Gastroesophageal sphincter (tissue), 4 donors: ENCODE results near the gene GNG14. TPM values are rescaled to one million over a fixed set of nuclear protein-coding genes. Genes with fewer than 3 reads are reported as not detected.
"Not testable (repeated sequence)": the region's sequence is repeated elsewhere in the genome, so short reads cannot be mapped to it uniquely, and the experiment has no call there.

Experiments
- ATAC-seq: fragments of 150-250 bp; one replicate; pipeline ENCODE4 v1.9.1; 2016; ENCODE audit warnings: mild to moderate bottlenecking, moderate library complexity
- H3K27ac ChIP-seq, 4 donors: fragments of 200-600 bp; sonication (generic) in 3 of 4; 1 replicate in 3 of 4; 2 replicates in 1 of 4; pipeline ENCODE4 v1.5.1; 2016 to 2019
- H3K27me3 ChIP-seq: fragments of 200-600 bp; sonication (generic); one replicate; pipeline ENCODE4 v1.5.1; 2019
- H3K36me3 ChIP-seq, 2 donors: fragments of 200-600 bp; sonication (generic); one replicate each; pipeline ENCODE4 v1.5.1; 2019; ENCODE audit warnings: control low read depth in 1 of 2
- H3K4me1 ChIP-seq, 3 donors: fragments of 200-600 bp; sonication (generic); 1 replicate in 2 of 3; 2 replicates in 1 of 3; pipeline ENCODE4 v1.5.1; 2016 to 2019; ENCODE audit warnings: control low read depth in 2 of 3
- H3K4me3 ChIP-seq, 2 donors: fragments of 200-600 bp; sonication (generic); one replicate each; pipeline ENCODE4 v1.5.1; 2019; ENCODE audit warnings: mild to moderate bottlenecking in 1 of 2, moderate library complexity in 1 of 2
- H3K9me3 ChIP-seq, 3 donors: fragments of 200-600 bp; sonication (generic); one replicate each; pipeline ENCODE4 v1.5.1; 2017 to 2019; ENCODE audit warnings: control low read depth in 2 of 3
- EP300 ChIP-seq: sonication (generic); formaldehyde crosslinking; IDR thresholded peaks from one replicate; pipeline ENCODE4 v1.6.1; 2017; ENCODE audit warnings: antibody characterized with exemption, mild to moderate bottlenecking
- POLR2A ChIP-seq, 2 donors: fragments of 450-650 bp; IDR thresholded peaks; one replicate each; pipeline ENCODE4 v1.6.1; 2017; ENCODE audit warnings: antibody characterized with exemption in 2 of 2, mild to moderate bottlenecking in 2 of 2, moderate library complexity in 1 of 2
- POLR2AphosphoS5 ChIP-seq: sonication (generic); formaldehyde crosslinking; IDR thresholded peaks from one replicate; pipeline ENCODE4 v1.6.1; 2017; ENCODE audit warnings: antibody characterized with exemption
- WGBS, 2 donors: methylation state at CpG; one replicate each; pipeline ENCODE4 v1.1.5; 2018; ENCODE audit warnings: low coverage in 1 of 2; 5-methylcytosine and 5-hydroxymethylcytosine counted together
- total RNA-seq, 4 donors: library from RNA; depleted of rRNA; stranded (reverse); fragments of >200 nt; gene quantifications; one replicate each; pipeline ENCODE4 v1.1.0, GENCODE V29; 2016
- TF ChIP-seq, protein P1 (sequence below), 4 experiments: fragments of 200-600 bp in 2 of 4; fragments of 450-650 bp in 2 of 4; sonication (generic) in 1 of 4; IDR thresholded peaks; one replicate each; pipeline ENCODE4 v1.5.1; 2017 to 2019; ENCODE audit warnings: antibody characterized with exemption in 4 of 4, mild to moderate bottlenecking in 2 of 4, moderate library complexity in 2 of 4

Gene GNG14
- total RNA-seq, 4 donors from 2014 or later = not detected

GRCh38 chr19:12712077-12712476 lies 24.3 kb downstream of the GNG14 start:
- peaks cover 0 to 97% of the 10 kb centered on the region in 2 donors for H3K36me3 ChIP-seq
- not testable (repeated sequence) for H3K9me3 ChIP-seq, H3K4me3 ChIP-seq

GRCh38 chr19:12713304-12713703 lies 25.5 kb downstream of the GNG14 start:
- H3K4me3 ChIP-seq, H3K9me3 ChIP-seq, H3K27me3 ChIP-seq, ATAC-seq, H3K27ac ChIP-seq: not testable (repeated sequence)
- 86 to 90% methylated on average over 6 to 7 of the region's 9 CpGs for whole genome bisulfite sequencing, 2 donors
- Histone ChIP-seq H3K36me3 (peaks cover 0 to 97% of the 10 kb centered on the region in 2 donors), H3K4me1 (peaks cover 0 to 21% (median 0%) of the 10 kb centered on the region in 3 donors)

More at GRCh38 chr19:12712077-12712476, 24.3 kb downstream of the GNG14 start:
- Histone ChIP-seq H3K27ac (peak overlapping the region in 1 of 4 donors; percentile 17), H3K4me1 (peaks cover 0 to 16% (median 0%) of the 10 kb centered on the region in 3 donors)
- TF ChIP-seq, protein P1, sequence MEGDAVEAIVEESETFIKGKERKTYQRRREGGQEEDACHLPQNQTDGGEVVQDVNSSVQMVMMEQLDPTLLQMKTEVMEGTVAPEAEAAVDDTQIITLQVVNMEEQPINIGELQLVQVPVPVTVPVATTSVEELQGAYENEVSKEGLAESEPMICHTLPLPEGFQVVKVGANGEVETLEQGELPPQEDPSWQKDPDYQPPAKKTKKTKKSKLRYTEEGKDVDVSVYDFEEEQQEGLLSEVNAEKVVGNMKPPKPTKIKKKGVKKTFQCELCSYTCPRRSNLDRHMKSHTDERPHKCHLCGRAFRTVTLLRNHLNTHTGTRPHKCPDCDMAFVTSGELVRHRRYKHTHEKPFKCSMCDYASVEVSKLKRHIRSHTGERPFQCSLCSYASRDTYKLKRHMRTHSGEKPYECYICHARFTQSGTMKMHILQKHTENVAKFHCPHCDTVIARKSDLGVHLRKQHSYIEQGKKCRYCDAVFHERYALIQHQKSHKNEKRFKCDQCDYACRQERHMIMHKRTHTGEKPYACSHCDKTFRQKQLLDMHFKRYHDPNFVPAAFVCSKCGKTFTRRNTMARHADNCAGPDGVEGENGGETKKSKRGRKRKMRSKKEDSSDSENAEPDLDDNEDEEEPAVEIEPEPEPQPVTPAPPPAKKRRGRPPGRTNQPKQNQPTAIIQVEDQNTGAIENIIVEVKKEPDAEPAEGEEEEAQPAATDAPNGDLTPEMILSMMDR (IDR thresholded peaks at IDR 0.05) = peak in 3 of 4 experiments; percentile 35 to 39 (median 37)
- ATAC-seq, H3K27me3 ChIP-seq: not testable (repeated sequence)
- WGBS, 2 donors = 91 to 95% methylated on average over 3 to 4 of the region's 14 CpGs

DNA sequence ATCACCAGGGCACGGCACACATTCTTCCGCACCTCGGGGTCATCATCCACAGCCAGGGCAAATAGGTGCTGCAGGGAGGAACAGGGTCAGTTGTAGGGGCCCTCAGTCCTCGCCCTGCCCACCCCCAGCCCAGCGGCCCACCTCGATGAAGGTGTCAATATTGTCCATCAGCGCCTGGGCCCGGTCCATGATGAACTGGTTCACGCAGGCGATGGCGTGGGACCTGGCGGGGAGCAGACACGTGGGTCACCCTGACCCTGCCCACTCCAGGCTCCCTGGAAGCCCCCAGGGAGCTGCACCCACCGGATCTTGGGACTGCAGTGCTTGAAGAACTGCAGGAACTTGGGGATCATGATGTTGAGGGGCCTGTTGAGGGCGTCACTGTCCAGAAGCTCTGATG lies 27.3 kb downstream of the GNG14 start:
- Histone ChIP-seq H3K4me3 (no peak overlapping the region), H3K27ac (no peak overlapping the region), H3K36me3 (peaks cover 0 to 90% of the 10 kb centered on the region in 2 donors), H3K27me3 (no peaks in the 10 kb centered on the region), H3K9me3 (no peaks in the 10 kb centered on the region), H3K4me1 (peaks cover 0 to 39% (median 3%) of the 10 kb centered on the region in 3 donors)
- no peak for ATAC-seq
- no peak for TF ChIP-seq EP300
- 80 to 100% methylated on average over 1 to 2 of the region's 15 CpGs for WGBS, 2 donors

GRCh38 chr19:12715929-12716328 lies 28.1 kb downstream of the GNG14 start:
- Histone ChIP-seq H3K9me3 (no peaks in the 10 kb centered on the region), H3K4me3 (no peak overlapping the region), H3K36me3 (peaks cover 0 to 82% of the 10 kb centered on the region in 2 donors), H3K27ac (no peak overlapping the region), H3K4me1 (peaks cover 0 to 47% (median 12%) of the 10 kb centered on the region in 3 donors), H3K27me3 (no peaks in the 10 kb centered on the region)
- 75 to 90% methylated on average over 1 to 2 of the region's 3 CpGs for WGBS, 2 donors
- TF ChIP-seq POLR2AphosphoS5 = no peak
- TF ChIP-seq EP300 = no peak
- TF ChIP-seq, protein P1 (IDR thresholded peaks at IDR 0.05) = no peak
- TF ChIP-seq POLR2A (IDR thresholded peaks at IDR 0.05) = no peak
- ATAC-seq = no peak

DNA sequence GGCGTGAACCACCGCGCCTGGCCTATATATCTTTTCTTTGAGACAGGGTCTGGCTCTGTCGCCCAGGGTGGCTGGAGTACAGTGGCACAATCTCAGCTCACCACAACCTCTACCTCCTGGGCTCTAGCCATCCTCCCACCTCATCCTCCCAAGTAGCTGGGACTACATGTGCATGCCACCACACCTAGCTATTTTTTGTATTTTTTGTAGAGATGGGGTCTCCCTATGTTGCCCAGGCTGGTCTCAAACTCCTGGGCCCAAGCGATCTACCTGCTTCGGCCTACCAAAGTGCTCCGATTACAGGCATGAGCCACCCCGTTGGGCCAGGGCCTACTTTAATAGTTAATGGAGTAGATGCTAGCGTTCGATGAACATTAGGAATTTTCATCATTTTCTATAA lies 32.5 kb downstream of the GNG14 start:
- TF ChIP-seq POLR2A (IDR thresholded peaks at IDR 0.05) = no peak
- peaks cover 0 to 73% (median 23%) of the 10 kb centered on the region in 3 donors for H3K4me1 ChIP-seq
- no peak for ATAC-seq

DNA sequence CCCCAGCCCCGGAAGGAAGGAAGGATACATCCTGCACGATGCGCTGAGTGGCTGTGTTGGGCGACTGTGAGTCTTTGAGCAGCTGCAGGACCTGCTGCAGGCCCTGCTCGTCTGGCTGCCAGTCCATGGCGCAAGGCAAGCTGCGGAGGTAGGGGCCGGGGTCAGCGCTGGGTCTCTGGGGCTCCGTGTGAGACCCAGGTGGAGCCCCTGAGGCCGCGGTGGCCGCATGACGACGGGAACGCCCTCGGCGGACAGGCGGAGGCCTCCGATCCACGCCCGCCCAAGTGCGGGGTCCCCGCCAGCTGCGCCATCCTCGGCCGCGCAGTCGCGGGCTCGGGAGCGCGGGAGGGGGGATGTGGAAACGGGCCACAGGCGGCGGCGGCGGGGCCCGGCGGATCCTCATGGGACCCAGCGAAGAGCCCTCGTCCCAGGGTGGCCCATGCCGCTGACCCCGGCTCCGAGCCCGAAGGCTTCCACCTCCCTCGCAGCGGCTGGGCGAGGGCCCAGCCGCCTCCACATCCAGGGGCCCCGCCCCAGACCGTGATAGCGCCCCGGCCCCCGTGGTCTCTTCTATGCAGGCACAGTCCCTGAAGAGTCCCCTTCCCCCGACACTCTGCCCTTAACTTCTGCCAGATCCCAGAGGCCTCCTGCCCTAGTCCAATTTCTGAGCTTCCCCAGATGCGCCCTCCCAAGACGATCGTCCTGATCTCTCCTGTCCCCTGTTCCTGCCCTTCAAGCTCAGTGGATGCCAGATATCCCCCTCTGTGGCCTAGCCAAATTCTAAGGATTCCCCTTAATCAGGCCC lies 33.3 kb downstream of the GNG14 start:
- WGBS, 2 donors = 10 to 13% methylated on average over 3 to 4 of the region's 59 CpGs
- no peak for TF ChIP-seq EP300
- TF ChIP-seq POLR2A (IDR thresholded peaks at IDR 0.05) = no peak
- no peak for TF ChIP-seq POLR2AphosphoS5
- TF ChIP-seq, protein P1 (IDR thresholded peaks at IDR 0.05) = no peak
- no peaks in the 10 kb centered on the region for H3K27me3 ChIP-seq
- H3K4me3 ChIP-seq = peak overlapping the region; percentile 90 to 92
- H3K9me3 ChIP-seq = no peaks in the 10 kb centered on the region
- H3K27ac ChIP-seq = peak overlapping the region; percentile 92 to 99 (median 96)
- peaks cover 0 to 67% (median 23%) of the 10 kb centered on the region in 3 donors for H3K4me1 ChIP-seq
- H3K36me3 ChIP-seq = peaks cover 0 to 33% of the 10 kb centered on the region in 2 donors
- no peak for ATAC-seq

More for the DNA sequence above, 32.5 kb downstream of the GNG14 start:
- 79 to 85% methylated on average over 4 to 7 of the region's 10 CpGs for WGBS, 2 donors
- Histone ChIP-seq H3K36me3 (peaks cover 0 to 41% of the 10 kb centered on the region in 2 donors), H3K4me3 (peak overlapping the region in 1 of 2 donors; percentile 90), H3K27ac (peak overlapping the region in 3 of 4 donors; percentile 96 to 99 (median 97)), H3K9me3 (no peaks in the 10 kb centered on the region), H3K27me3 (no peaks in the 10 kb centered on the region)
